GM18867 (cell line): ENCODE results near the gene ATXN1.

Experiments used
- ATAC-seq: cut with Tn5 transposase; IDR thresholded peaks from one replicate; pipeline ENCODE4 v1.9.1; 2021; ENCODE audit warnings: mild to moderate bottlenecking, moderate library complexity; ENCODE audit not compliant: unreplicated experiment

Gene ATXN1

GRCh38 chr6:16747232-16748024 is 13.8 kb downstream of the ATXN1 start:
- no peak for ATAC-seq

- no peak for ATAC-seq
These were observed 14.4 kb downstream of the ATXN1 start for GRCh38 chr6:16746812-16747211.

- no peak for ATAC-seq
These were observed 14.9 kb downstream of the ATXN1 start for GRCh38 chr6:16746401-16746800.

- no peak for ATAC-seq
These were observed 17.5 kb downstream of the ATXN1 start for GRCh38 chr6:16743664-16744210.

- ATAC-seq = no peak
These were observed 19.1 kb downstream of the ATXN1 start for GRCh38 chr6:16742116-16742515.

GRCh38 chr6:16741112-16742016 is 19.9 kb downstream of the ATXN1 start:
- ATAC-seq = peak; percentile 80

- no peak for ATAC-seq
These were observed 21.2 kb downstream of the ATXN1 start for GRCh38 chr6:16740097-16740496.

- no peak for ATAC-seq
These were observed 21.9 kb downstream of the ATXN1 start for GRCh38 chr6:16739329-16739801.

GRCh38 chr6:16737925-16738324 is 23.3 kb downstream of the ATXN1 start:
- no peak for ATAC-seq

- no peak for ATAC-seq
These were observed 24.1 kb downstream of the ATXN1 start for GRCh38 chr6:16736856-16737775.

- no peak for ATAC-seq
These were observed 26.2 kb downstream of the ATXN1 start for GRCh38 chr6:16735014-16735413.

- ATAC-seq = no peak
These were observed 28.2 kb downstream of the ATXN1 start for GRCh38 chr6:16733085-16733484.

GRCh38 chr6:16731478-16732051 is 29.7 kb downstream of the ATXN1 start:
- peak; percentile 99 for ATAC-seq

- ATAC-seq = no peak
These were observed 30.4 kb downstream of the ATXN1 start for GRCh38 chr6:16730738-16731477.

GRCh38 chr6:16729744-16730143 is 31.5 kb downstream of the ATXN1 start:
- ATAC-seq = no peak

- no peak for ATAC-seq
These were observed 32.0 kb downstream of the ATXN1 start for GRCh38 chr6:16729183-16729691.

- no peak for ATAC-seq
These were observed 32.6 kb downstream of the ATXN1 start for GRCh38 chr6:16728513-16729182.

- no peak for ATAC-seq
These were observed 33.3 kb downstream of the ATXN1 start for GRCh38 chr6:16727996-16728395.
